ENCODE measurements around the gene KNOP1. TPM values are rescaled to one million over a fixed set of nuclear protein-coding genes. Genes with fewer than 3 reads are reported as not detected.

Gene KNOP1
- total RNA-seq, 2 experiments from 2014 or later, result 17.4 to 17.9 TPM

- no peak overlapping the region for H3K27ac Mint-ChIP-seq
- H3K4me3 Mint-ChIP-seq, result no peak overlapping the region
- H3K9me3 Mint-ChIP-seq, result no peaks in the 10 kb centered on the region
- peaks cover 17% of the 10 kb centered on the region for H3K36me3 Mint-ChIP-seq
- ATAC-seq (ENCODE audit: low read depth) (no peak), DNase-seq (no peak)
- no peaks in the 10 kb centered on the region for H3K27me3 Mint-ChIP-seq
- POLR2A ChIA-PET, result no interaction called here
- H3K4me1 Mint-ChIP-seq, result no peaks in the 10 kb centered on the region
Observed at GRCh38 chr16:19708296-19709205, 9.5 kb downstream of the KNOP1 start.

GRCh38 chr16:19707569-19708295 is 10.3 kb downstream of the KNOP1 start:
- Mint-ChIP-seq H3K4me3 (no peak overlapping the region), H3K36me3 (peaks cover 21% of the 10 kb centered on the region), H3K9me3 (no peaks in the 10 kb centered on the region), H3K27ac (no peak overlapping the region), H3K4me1 (no peaks in the 10 kb centered on the region), H3K27me3 (no peaks in the 10 kb centered on the region)
- DNase-seq (no peak), ATAC-seq (ENCODE audit: low read depth) (no peak)
- POLR2A ChIA-PET, result no interaction called here

GRCh38 chr16:19706846-19707245 is 11.2 kb downstream of the KNOP1 start:
- Mint-ChIP-seq H3K36me3 (peaks cover 25% of the 10 kb centered on the region), H3K4me1 (no peaks in the 10 kb centered on the region), H3K4me3 (no peak overlapping the region), H3K27me3 (no peaks in the 10 kb centered on the region), H3K9me3 (no peaks in the 10 kb centered on the region), H3K27ac (no peak overlapping the region)
- ATAC-seq (ENCODE audit: low read depth) (no peak), DNase-seq (no peak)
- POLR2A ChIA-PET, result interaction anchor here (1.3 kb wide), 1 partner anchor 11 kb away, joined by 3 read pairs; no protein-coding TSS in a partner anchor

- no peak for DNase-seq
- H3K27me3 Mint-ChIP-seq, result no peaks in the 10 kb centered on the region
- H3K4me3 Mint-ChIP-seq, result no peak overlapping the region
- H3K36me3 Mint-ChIP-seq, result peaks cover 27% of the 10 kb centered on the region
- H3K27ac Mint-ChIP-seq, result peak overlapping the region; percentile 34
- H3K9me3 Mint-ChIP-seq, result no peaks in the 10 kb centered on the region
- H3K4me1 Mint-ChIP-seq, result no peaks in the 10 kb centered on the region
- POLR2A ChIA-PET, result interaction anchor here (1.3 kb wide), 1 partner anchor 10 kb away, joined by 3 read pairs; no protein-coding TSS in a partner anchor
- ATAC-seq (ENCODE audit: low read depth), result no peak
Observed at GRCh38 chr16:19705843-19706242, 12.2 kb downstream of the KNOP1 start.

GRCh38 chr16:19705146-19705501 is 12.9 kb downstream of the KNOP1 start:
- peak overlapping the region; percentile 48 for H3K27ac Mint-ChIP-seq
- no peaks in the 10 kb centered on the region for H3K9me3 Mint-ChIP-seq
- H3K27me3 Mint-ChIP-seq, result no peaks in the 10 kb centered on the region
- no peak overlapping the region for H3K4me3 Mint-ChIP-seq
- no peak for DNase-seq
- peaks cover 29% of the 10 kb centered on the region for H3K36me3 Mint-ChIP-seq
- no peak for ATAC-seq (ENCODE audit: low read depth)
- H3K4me1 Mint-ChIP-seq, result no peaks in the 10 kb centered on the region
- POLR2A ChIA-PET, result interaction anchor here (0.6 kb wide), 1 partner anchor 42 kb away, joined by 4 read pairs; no protein-coding TSS in a partner anchor

GRCh38 chr16:19704321-19705145 is 13.5 kb downstream of the KNOP1 start:
- ATAC-seq (ENCODE audit: low read depth) (no peak), DNase-seq (no peak)
- Mint-ChIP-seq H3K27me3 (no peaks in the 10 kb centered on the region), H3K27ac (no peak overlapping the region), H3K9me3 (no peaks in the 10 kb centered on the region), H3K36me3 (peaks cover 30% of the 10 kb centered on the region), H3K4me1 (no peaks in the 10 kb centered on the region), H3K4me3 (no peak overlapping the region)
- POLR2A ChIA-PET, result no interaction called here

GRCh38 chr16:19703172-19703889 is 14.7 kb downstream of the KNOP1 start:
- Mint-ChIP-seq H3K4me3 (no peak overlapping the region), H3K4me1 (peaks cover 2% of the 10 kb centered on the region), H3K27ac (no peak overlapping the region), H3K27me3 (no peaks in the 10 kb centered on the region), H3K9me3 (no peaks in the 10 kb centered on the region), H3K36me3 (peaks cover 35% of the 10 kb centered on the region)
- POLR2A ChIA-PET, result no interaction called here
- no peak for DNase-seq
- no peak for ATAC-seq (ENCODE audit: low read depth)

GRCh38 chr16:19701091-19701490 is 16.9 kb downstream of the KNOP1 start:
- POLR2A ChIA-PET, result interaction anchor here (0.6 kb wide), 1 partner anchor 77 kb away, joined by 5 read pairs; no protein-coding TSS in a partner anchor
- Mint-ChIP-seq H3K4me3 (no peak overlapping the region), H3K27ac (no peak overlapping the region), H3K36me3 (peaks cover 42% of the 10 kb centered on the region), H3K4me1 (peaks cover 13% of the 10 kb centered on the region), H3K27me3 (no peaks in the 10 kb centered on the region), H3K9me3 (no peaks in the 10 kb centered on the region)
- ATAC-seq (ENCODE audit: low read depth), result no peak
- no peak for DNase-seq

GRCh38 chr16:19700319-19700781 is 17.7 kb downstream of the KNOP1 start:
- no peak for DNase-seq
- H3K4me3 Mint-ChIP-seq, result no peak overlapping the region
- no peak overlapping the region for H3K27ac Mint-ChIP-seq
- ATAC-seq (ENCODE audit: low read depth), result no peak
- H3K27me3 Mint-ChIP-seq, result no peaks in the 10 kb centered on the region
- POLR2A ChIA-PET, result no interaction called here
- H3K9me3 Mint-ChIP-seq, result no peaks in the 10 kb centered on the region
- peaks cover 14% of the 10 kb centered on the region for H3K4me1 Mint-ChIP-seq
- H3K36me3 Mint-ChIP-seq, result peaks cover 40% of the 10 kb centered on the region

GRCh38 chr16:19699472-19699871 is 18.6 kb downstream of the KNOP1 start:
- ATAC-seq (ENCODE audit: low read depth) (no peak), DNase-seq (no peak)
- Mint-ChIP-seq H3K9me3 (no peaks in the 10 kb centered on the region), H3K27me3 (no peaks in the 10 kb centered on the region), H3K4me1 (peaks cover 14% of the 10 kb centered on the region), H3K36me3 (peaks cover 33% of the 10 kb centered on the region), H3K27ac (no peak overlapping the region), H3K4me3 (no peak overlapping the region)
- POLR2A ChIA-PET, result no interaction called here

GRCh38 chr16:19698480-19699465 is 19.3 kb downstream of the KNOP1 start:
- POLR2A ChIA-PET, result interaction anchor here (1.2 kb wide), 1 partner anchor 19 kb away, joined by 6 read pairs; the partner anchor contains the start of genes IQCK and KNOP1
- DNase-seq, result no peak
- peaks cover 14% of the 10 kb centered on the region for H3K4me1 Mint-ChIP-seq

More at GRCh38 chr16:19698480-19699465, 19.3 kb downstream of the KNOP1 start:
- H3K36me3 Mint-ChIP-seq, result peaks cover 30% of the 10 kb centered on the region
- no peaks in the 10 kb centered on the region for H3K27me3 Mint-ChIP-seq
- no peaks in the 10 kb centered on the region for H3K9me3 Mint-ChIP-seq
- H3K27ac Mint-ChIP-seq, result no peak overlapping the region
- no peak for ATAC-seq (ENCODE audit: low read depth)
- H3K4me3 Mint-ChIP-seq, result no peak overlapping the region

Measured in activated naive CD8-positive, alpha-beta T cell treated with anti-CD3 and anti-CD28 coated beads, Interleukin-2, amount 10 ng/mL, durations not matched to agents 7 days and 5 days (primary cell).